Effector memory CD8-positive, alpha-beta T cell (primary cell): ENCODE results near the gene MRPL45.
A peak's percentile ranks its signal among the peaks of the same experiment; 100 is the strongest.
"Not testable (repeated sequence)": the region's sequence is repeated elsewhere in the genome, so short reads cannot be mapped to it uniquely, and the experiment has no call there.

Source experiments
- ATAC-seq: fragments of 150-1000 bp; cut with Tn5 transposase; replicated peaks from 2 replicates; pipeline ENCODE4 v1.10.0; 2021; ENCODE audit warnings: mild to moderate bottlenecking, moderate library complexity
- DNase-seq, 3 experiments: peaks; one replicate each; pipeline ENCODE4 v3.0.0; 2021
- H3K27ac Mint-ChIP-seq, 2 donors: one replicate each; pipeline ENCODE4 v1.8.0; 2022; ENCODE audit warnings: mild to moderate bottlenecking in 2 of 2, mixed read lengths in 2 of 2, moderate library complexity in 2 of 2
- H3K27me3 Mint-ChIP-seq, 2 donors: one replicate each; pipeline ENCODE4 v1.8.0; 2022; ENCODE audit warnings: mixed read lengths in 2 of 2
- H3K36me3 Mint-ChIP-seq: one replicate; pipeline ENCODE4 v1.8.0; 2022; ENCODE audit warnings: mild to moderate bottlenecking, moderate library complexity, mixed read lengths; ENCODE audit not compliant: insufficient read depth
- H3K4me1 Mint-ChIP-seq, 2 donors: one replicate each; pipeline ENCODE4 v1.8.0; 2022; ENCODE audit warnings: low read depth in 2 of 2, mixed read lengths in 2 of 2
- H3K4me3 Mint-ChIP-seq, 2 donors: one replicate each; pipeline ENCODE4 v1.8.0; 2022; ENCODE audit warnings: mild to moderate bottlenecking in 2 of 2, mixed read lengths in 2 of 2, moderate library complexity in 2 of 2
- H3K9me3 Mint-ChIP-seq, 2 donors: one replicate each; pipeline ENCODE4 v1.8.0; 2022; ENCODE audit warnings: mixed read lengths in 2 of 2
- total RNA-seq, 9 experiments: gene quantifications; one replicate each; lab custom pipeline; 2026; lab: John Stamatoyannopoulos, UW

MRPL45 gene
- total RNA-seq: 9.3 to 30.5 (median 17.7) reads per million in 9 experiments

DNA sequence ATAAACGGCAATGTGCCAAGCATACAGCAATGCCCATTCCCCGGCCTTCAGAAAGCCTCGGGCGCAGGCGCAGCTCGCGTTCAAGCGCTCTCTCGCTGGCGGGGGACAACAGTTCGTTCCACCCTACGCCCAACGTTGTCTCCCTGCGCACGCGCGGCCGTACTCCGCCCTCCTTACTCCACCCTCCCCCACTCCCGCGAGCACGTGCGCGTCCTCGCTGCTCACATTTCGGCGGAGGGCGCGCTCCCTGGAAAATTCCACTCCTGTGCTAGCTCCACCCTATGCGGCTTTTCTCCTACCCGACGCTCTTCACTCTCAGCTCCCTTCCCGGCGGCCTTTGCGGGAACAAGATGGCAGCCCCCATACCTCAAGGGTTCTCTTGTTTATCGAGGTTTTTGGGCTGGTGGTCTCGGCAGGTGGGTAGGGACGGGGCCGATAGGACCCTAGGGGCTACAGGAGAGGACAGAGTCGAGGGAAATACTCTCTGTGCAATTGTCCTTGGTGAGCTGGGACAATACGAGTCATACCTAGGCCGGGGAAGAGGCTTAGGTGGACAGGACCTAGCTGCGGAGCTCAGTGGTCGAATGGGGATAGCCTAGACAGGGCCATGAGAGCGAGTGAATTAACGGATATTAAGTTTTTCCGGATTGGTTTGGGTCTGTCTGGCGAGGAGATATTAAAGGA, at the start of gene MRPL45:
MRPL45 (plus strand) TSS at position 335 of the 684 bp plus-strand sequence; CDS start at position 351, 16 bp downstream.
- H3K27me3 Mint-ChIP-seq, H3K9me3 Mint-ChIP-seq: not testable (repeated sequence)
- DNase-seq (peak; percentile 92 to 94 (median 93)), ATAC-seq (peak; percentile 90)
- Mint-ChIP-seq H3K4me1 (peaks cover 6 to 10% of the 10 kb centered on the region in 2 donors), H3K4me3 (peak within 1 kb of the TSS; percentile 90 to 95), H3K36me3 (peaks cover 24% of the 10 kb centered on the region), H3K27ac (peak within 1 kb of the TSS; percentile 96 to 98)

DNA sequence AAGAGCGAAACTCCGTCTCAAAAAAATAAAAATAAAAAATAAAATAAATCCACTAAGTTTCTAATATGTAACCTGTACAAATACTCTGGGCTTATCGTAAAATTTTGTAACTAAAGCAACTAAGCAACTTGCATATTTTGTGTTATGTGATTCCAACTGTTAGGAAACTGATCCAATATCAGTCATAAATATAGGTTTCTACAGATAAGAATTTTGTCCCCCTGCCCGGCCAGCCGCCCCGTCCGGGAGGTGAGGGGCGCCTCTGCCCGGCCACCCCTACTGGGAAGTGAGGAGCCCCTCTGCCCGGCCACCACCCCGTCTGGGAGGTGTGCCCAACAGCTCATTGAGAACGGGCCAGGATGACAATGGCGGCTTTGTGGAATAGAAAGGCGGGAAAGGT, 43.8 kb upstream of the MRPL45 start:
- not testable (repeated sequence) for H3K9me3 Mint-ChIP-seq, H3K27me3 Mint-ChIP-seq, H3K4me3 Mint-ChIP-seq, ATAC-seq, DNase-seq, H3K27ac Mint-ChIP-seq
- peaks cover 12% of the 10 kb centered on the region for H3K36me3 Mint-ChIP-seq
- peaks cover 9 to 12% of the 10 kb centered on the region in 2 donors for H3K4me1 Mint-ChIP-seq

DNA sequence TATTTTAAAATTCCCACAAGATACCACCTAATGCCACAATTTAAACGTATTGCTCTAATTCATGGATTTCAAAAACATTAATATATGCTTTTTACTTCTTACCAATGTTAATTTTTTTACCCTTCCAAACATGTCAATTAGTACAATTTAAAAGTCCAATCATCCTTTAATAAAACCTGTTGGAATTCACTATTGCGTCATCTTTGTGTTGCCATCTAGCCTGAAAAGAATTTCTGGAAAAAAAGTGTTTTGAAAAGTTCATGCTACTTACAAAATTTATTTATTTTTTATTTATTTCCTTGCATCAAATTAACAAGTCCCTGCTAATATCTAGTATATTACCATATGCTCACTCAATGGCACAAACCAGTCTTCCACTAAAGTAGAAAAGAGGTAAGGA, 42.6 kb upstream of the MRPL45 start:
- not testable (repeated sequence) for DNase-seq, H3K27me3 Mint-ChIP-seq, ATAC-seq, H3K27ac Mint-ChIP-seq, H3K9me3 Mint-ChIP-seq, H3K4me3 Mint-ChIP-seq
- H3K4me1 Mint-ChIP-seq: peaks cover 9 to 12% of the 10 kb centered on the region in 2 donors
- peaks cover 12% of the 10 kb centered on the region for H3K36me3 Mint-ChIP-seq

DNA sequence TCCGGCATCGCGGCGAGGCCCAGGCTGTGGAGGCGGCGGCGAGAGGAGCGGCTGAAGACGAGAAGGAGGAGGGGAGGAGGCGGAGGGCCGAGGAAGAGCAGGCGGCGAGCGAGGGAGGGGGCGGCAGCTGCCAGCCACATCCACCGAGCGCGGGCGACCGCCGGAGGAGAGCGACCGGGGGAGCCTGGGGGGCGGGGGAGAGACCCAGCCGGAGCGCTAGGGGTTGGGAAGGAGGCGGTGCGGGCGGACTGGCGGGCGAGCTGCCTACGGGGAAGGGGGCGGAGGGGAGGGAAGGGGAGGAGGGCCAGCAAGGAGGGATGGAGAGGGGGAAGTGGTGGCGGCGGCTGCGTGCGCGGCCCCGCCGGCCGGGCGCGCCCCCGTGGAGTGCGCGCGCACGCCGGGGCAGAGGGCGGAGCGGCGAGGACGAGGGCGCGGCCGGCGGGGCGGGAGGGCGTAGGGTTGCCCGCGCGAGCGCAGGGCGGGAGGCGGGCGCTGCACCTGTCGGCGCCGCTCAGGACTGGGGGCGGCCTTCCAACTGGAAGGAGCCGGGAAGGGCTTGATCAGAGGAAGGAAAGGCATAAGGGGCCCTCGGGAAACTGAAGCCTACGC, 39.9 kb upstream of the MRPL45 start:
- DNase-seq: peak; percentile 69 to 75 (median 72)
- not testable (repeated sequence) for H3K9me3 Mint-ChIP-seq, H3K27me3 Mint-ChIP-seq, H3K36me3 Mint-ChIP-seq, H3K4me1 Mint-ChIP-seq
- peak; percentile 82 for ATAC-seq
- Mint-ChIP-seq H3K27ac (peak overlapping the region in 1 of 2 donors; percentile 19), H3K4me3 (peak overlapping the region; percentile 27 to 29)

DNA sequence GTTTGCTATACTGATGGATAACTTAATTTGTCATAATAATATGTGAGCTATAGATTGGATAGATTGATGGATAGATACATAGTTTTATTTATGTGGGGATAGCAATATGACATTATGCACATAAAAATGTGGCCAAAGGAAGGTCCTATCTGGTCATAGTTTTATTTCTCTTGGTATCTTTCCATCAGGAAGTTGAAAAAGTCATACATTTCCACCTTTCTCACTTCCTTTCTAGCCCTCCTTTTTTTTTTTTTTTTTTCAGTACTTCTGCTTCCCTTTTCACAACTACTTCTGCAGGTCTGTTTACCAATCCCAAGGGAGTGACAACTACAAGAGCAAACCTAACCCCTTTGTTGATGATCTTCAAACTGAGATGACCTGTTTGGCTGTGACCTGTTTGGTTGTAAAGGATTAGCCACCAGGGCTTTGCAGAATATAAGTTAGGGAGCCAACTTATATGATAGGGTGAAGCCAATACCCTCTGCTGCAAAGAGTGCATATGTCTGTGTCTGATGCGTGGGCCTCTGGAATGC, 30.9 kb upstream of the MRPL45 start:
- H3K27ac Mint-ChIP-seq, H3K4me1 Mint-ChIP-seq, H3K4me3 Mint-ChIP-seq, H3K27me3 Mint-ChIP-seq, H3K9me3 Mint-ChIP-seq, DNase-seq, H3K36me3 Mint-ChIP-seq, ATAC-seq: not testable (repeated sequence)

DNA sequence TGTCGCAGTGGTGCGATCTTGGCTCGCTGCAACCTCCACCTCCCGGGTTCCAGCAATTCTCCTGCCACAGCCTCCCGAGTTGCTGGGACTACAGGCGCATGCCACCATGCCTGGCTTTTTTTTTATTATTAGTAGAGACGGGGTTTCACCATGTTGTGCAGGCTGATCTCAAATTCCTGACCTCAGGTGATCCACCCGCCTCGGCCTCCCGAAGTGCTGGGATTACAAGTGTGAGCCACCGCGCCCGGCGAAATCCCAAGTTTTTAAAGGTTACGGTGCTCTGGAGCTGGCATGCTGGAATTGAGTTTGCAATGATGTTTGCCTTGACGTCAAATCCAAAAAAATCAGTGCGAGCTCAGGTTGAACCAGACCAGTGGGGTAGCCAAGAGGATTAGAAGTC, 30.4 kb upstream of the MRPL45 start:
- not testable (repeated sequence) for H3K4me1 Mint-ChIP-seq, H3K4me3 Mint-ChIP-seq, ATAC-seq, H3K27me3 Mint-ChIP-seq, DNase-seq, H3K9me3 Mint-ChIP-seq, H3K27ac Mint-ChIP-seq, H3K36me3 Mint-ChIP-seq

DNA sequence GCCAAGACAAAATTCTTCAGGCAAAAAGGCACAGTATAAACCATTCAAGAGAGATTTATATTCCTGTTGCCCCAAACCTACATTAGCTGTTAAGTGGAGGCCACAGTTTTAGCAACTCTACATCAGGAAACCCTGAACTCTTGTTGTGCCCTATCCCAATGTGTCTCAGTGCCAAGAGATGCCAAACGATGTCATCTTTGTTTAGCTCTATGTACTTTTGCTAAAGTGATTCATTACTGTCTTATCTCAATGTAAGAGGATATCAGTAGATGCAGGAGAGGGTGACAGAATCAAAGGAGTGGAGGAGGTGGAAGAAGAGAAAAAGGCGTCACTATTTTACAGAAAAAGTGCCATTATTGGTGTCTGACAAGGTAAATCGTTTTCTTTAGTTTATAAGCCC, 28.8 kb upstream of the MRPL45 start:
- H3K36me3 Mint-ChIP-seq, H3K9me3 Mint-ChIP-seq, ATAC-seq, H3K4me1 Mint-ChIP-seq, DNase-seq, H3K27me3 Mint-ChIP-seq, H3K4me3 Mint-ChIP-seq, H3K27ac Mint-ChIP-seq: not testable (repeated sequence)

DNA sequence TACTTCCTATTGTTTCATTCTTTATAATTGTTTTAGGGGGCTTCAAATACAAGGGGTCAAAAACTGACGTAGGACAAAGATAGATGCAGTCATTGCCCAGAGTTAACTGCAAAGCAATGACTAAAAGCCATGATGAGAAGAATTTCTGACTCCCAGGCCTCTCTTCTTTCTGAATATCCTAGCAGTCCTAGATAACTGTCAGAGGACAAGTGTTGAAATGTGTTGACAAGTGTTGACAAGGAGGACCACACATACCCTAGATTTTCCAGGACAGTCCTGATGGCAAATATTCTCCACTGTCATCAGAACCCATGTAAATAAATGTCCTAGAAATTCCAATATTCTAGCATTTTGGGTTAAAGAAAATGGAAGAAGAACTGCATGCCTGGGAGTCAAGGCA, 27.9 kb upstream of the MRPL45 start:
- H3K4me3 Mint-ChIP-seq, H3K27ac Mint-ChIP-seq, ATAC-seq: not testable (repeated sequence)

DNA sequence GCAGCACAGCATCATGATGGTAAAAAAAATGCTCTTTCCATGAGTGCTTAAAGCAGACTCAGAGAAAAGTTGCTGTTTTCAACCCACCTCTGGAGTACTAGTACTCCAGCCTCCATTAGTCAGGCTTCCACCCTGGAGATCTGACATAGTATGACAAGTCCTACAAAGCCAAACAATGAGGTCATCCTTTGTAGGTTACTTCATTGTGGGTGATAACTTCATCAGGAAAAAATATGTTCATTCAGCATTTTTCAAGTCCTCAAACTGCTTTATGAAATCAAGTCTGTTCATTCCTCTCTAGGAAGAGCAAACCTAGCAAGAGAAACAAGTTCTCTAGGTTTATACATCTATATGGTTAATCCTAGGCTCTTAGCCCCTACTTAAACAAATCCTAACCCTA, 27.4 kb upstream of the MRPL45 start:
- not testable (repeated sequence) for H3K4me3 Mint-ChIP-seq, ATAC-seq, H3K4me1 Mint-ChIP-seq

More for the DNA sequence above, 27.9 kb upstream of the MRPL45 start:
- DNase-seq, H3K36me3 Mint-ChIP-seq, H3K9me3 Mint-ChIP-seq, H3K4me1 Mint-ChIP-seq, H3K27me3 Mint-ChIP-seq: not testable (repeated sequence)

DNA sequence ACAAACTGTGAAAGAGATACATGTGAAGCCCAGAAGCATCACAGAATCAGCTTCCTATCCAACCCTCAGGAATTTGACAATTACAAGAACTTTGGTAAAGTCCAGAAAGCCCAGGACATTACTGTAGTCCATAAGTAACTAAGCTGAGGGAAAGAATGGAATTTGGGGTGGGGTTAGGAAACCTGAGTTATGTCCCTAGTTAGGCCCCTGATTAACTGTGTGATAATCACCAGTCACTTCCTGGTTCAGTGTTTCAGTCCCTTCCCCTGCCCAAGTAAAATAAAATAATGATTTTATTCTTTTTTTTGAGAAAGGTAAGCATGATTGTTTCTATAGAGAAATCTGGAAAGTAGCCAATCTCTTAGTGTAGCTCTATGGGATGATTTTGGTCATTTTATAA, 11.0 kb upstream of the MRPL45 start:
- not testable (repeated sequence) for H3K9me3 Mint-ChIP-seq, ATAC-seq, DNase-seq, H3K36me3 Mint-ChIP-seq, H3K27me3 Mint-ChIP-seq, H3K27ac Mint-ChIP-seq, H3K4me1 Mint-ChIP-seq, H3K4me3 Mint-ChIP-seq

More for the DNA sequence above, 27.4 kb upstream of the MRPL45 start:
- not testable (repeated sequence) for DNase-seq, H3K9me3 Mint-ChIP-seq, H3K27ac Mint-ChIP-seq, H3K27me3 Mint-ChIP-seq, H3K36me3 Mint-ChIP-seq

DNA sequence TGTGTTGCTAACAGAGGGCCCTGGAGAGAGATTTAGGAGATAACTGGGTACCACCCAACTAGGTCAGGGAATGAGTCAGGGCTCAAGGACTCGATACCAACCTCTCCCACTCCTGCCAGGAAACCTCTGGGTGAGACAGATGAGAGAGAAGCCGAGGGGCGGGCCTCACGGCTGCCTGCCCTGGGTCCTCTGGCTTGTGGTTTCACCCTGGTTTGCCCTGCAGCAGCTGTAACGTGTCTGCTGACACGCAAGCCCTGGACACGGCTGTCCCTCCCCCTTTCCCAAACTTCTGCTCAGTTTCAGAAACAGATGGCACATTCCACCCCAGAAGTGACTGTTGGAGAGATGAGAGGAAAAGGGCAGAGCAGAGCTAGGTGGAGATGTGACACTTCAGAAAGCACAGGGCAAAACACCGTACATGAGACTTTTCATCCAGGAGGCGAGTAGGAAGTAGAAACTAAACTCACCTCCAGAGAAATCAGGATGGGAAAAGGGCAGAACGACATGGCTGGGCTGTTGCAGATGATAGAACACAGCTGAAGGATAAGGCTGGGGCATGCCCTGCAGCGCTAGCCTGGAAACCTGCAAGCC, 10.4 kb upstream of the MRPL45 start:
- not testable (repeated sequence) for DNase-seq, H3K27ac Mint-ChIP-seq, H3K36me3 Mint-ChIP-seq, H3K27me3 Mint-ChIP-seq, H3K4me3 Mint-ChIP-seq, H3K4me1 Mint-ChIP-seq, H3K9me3 Mint-ChIP-seq
- peak; percentile 93 for ATAC-seq

DNA sequence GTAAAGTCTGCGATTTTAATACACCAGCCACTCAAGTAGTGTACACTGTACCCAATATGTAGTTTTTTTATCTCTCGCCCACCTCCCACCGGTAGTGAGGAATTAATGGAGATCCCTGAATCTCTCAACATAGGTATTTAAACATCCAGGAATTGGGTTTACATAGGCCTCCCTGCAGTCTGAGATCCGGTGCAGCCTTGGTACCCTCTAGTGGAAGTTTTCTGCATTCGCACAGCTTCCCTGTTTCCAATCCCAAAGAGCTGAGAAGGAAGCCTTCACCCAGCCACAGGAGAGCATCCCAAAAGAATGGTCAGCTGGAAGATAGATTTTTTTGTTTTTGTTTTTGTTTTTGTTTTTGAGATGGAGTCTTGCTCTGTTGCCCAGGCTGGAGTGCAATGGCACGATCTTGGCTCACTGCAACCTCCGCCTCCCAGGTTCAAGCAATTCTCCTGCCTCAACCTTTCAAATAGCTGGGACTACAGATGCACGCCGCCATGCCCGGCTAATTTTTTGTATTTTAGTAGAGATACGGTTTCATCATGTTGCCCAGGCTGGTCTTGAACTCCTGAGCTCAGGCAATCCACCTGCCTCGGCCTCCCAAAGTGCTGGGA, 8.6 kb upstream of the MRPL45 start:
- not testable (repeated sequence) for DNase-seq, H3K9me3 Mint-ChIP-seq, H3K4me1 Mint-ChIP-seq, H3K27ac Mint-ChIP-seq, H3K4me3 Mint-ChIP-seq, H3K27me3 Mint-ChIP-seq, ATAC-seq, H3K36me3 Mint-ChIP-seq

DNA sequence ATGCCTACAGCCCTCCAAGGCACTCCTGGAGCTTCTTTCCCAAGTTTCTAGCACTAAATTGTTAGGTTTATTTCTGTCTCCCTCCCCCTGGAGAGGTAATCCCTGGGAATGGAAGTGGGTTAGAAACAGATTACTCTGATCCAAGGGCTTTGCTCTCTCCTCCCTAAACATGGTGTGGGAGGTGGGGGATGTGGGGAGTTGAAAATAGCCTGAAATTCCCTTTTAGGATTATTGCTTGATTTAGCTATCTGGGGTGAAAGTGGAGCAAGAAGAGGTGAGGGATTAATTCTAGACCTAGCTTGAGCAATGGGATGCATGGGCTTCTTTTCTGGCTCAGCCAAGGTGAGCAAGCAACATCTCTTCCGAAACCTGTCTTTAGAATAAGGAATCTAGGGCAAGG, 7.2 kb upstream of the MRPL45 start:
- DNase-seq, H3K36me3 Mint-ChIP-seq, H3K9me3 Mint-ChIP-seq, ATAC-seq, H3K4me1 Mint-ChIP-seq, H3K4me3 Mint-ChIP-seq, H3K27me3 Mint-ChIP-seq, H3K27ac Mint-ChIP-seq: not testable (repeated sequence)
